LNCaP clone FGC (cell line): ENCODE data around the gene NCOR1.
"Not testable (repeated sequence)": the region's sequence is repeated elsewhere in the genome, so short reads cannot be mapped to it uniquely, and the experiment has no call there.

ENCODE experiments used
- DNase-seq: peaks from one replicate; pipeline ENCODE4 v3.0.0-alpha.2; 2011; ENCODE audit warnings: low read depth
- H3K4me3 ChIP-seq: 2 replicates; pipeline ENCODE4 v1.5.1; 2011; ENCODE audit warnings: mild to moderate bottlenecking, low read depth, low read length, control low read depth
- CTCF ChIP-seq: IDR thresholded peaks from 2 replicates; pipeline ENCODE4 v1.5.1; 2012; ENCODE audit warnings: mild to moderate bottlenecking; ENCODE audit not compliant: control insufficient read depth, insufficient read depth; ENCODE audit errors: extremely low read depth

Gene NCOR1

GRCh38 chr17:16074423-16074822 is 140.9 kb downstream of the NCOR1 start:
- no peak overlapping the region for H3K4me3 ChIP-seq
- no peak for TF ChIP-seq CTCF
- DNase-seq = no peak

GRCh38 chr17:16073845-16074244 is 141.5 kb downstream of the NCOR1 start:
- no peak overlapping the region for H3K4me3 ChIP-seq
- TF ChIP-seq CTCF = no peak
- no peak for DNase-seq

GRCh38 chr17:16072031-16072430 is 143.3 kb downstream of the NCOR1 start:
- no peak overlapping the region for H3K4me3 ChIP-seq
- TF ChIP-seq CTCF = no peak
- DNase-seq = no peak

- DNase-seq = no peak
- no peak for TF ChIP-seq CTCF
- H3K4me3 ChIP-seq = no peak overlapping the region
Observed at GRCh38 chr17:16068323-16068722, 147.0 kb downstream of the NCOR1 start.

GRCh38 chr17:16066125-16066524 is 149.2 kb downstream of the NCOR1 start:
- no peak for TF ChIP-seq CTCF
- DNase-seq = no peak

GRCh38 chr17:16061631-16062030 is 153.7 kb downstream of the NCOR1 start:
- DNase-seq = no peak
- no peak overlapping the region for H3K4me3 ChIP-seq
- TF ChIP-seq CTCF = no peak

More at GRCh38 chr17:16066125-16066524, 149.2 kb downstream of the NCOR1 start:
- no peak overlapping the region for H3K4me3 ChIP-seq

- DNase-seq, H3K4me3 ChIP-seq: not testable (repeated sequence)
Observed at GRCh38 chr17:16055139-16055538, 160.2 kb downstream of the NCOR1 start.
